Mesenchymal stem cell (in vitro differentiated cells and primary cell): ENCODE results near the gene FTO.
"Not testable (repeated sequence)": the region's sequence is repeated elsewhere in the genome, so short reads cannot be mapped to it uniquely, and the experiment has no call there.

Experiments used
- DNase-seq: peaks from one replicate; pipeline ENCODE4 v3.0.0-alpha.2; 2013
- H2AFZ ChIP-seq: one replicate; pipeline ENCODE4 v1.6.1; 2013; ENCODE audit warnings: low read depth, mild to moderate bottlenecking, control low read depth, inconsistent platforms, low read length, moderate library complexity
- H2AK5ac ChIP-seq: 2 replicates; pipeline ENCODE4 v1.6.1; 2013; ENCODE audit warnings: low read length, moderate library complexity, mild to moderate bottlenecking, inconsistent platforms; ENCODE audit not compliant: severe bottlenecking
- H2BK120ac ChIP-seq: one replicate; pipeline ENCODE4 v1.6.1; 2013; ENCODE audit warnings: low read depth, mild to moderate bottlenecking, inconsistent platforms, low read length, moderate library complexity
- H2BK12ac ChIP-seq, 2 experiments: one replicate each; pipeline ENCODE4 v1.6.1; 2013; ENCODE audit warnings: inconsistent platforms in 2 of 2, low read length in 2 of 2, mild to moderate bottlenecking in 2 of 2, moderate library complexity in 2 of 2, control low read depth in 1 of 2
- H2BK15ac ChIP-seq: one replicate; pipeline ENCODE4 v1.6.1; 2013; ENCODE audit warnings: mild to moderate bottlenecking, low read depth, inconsistent platforms; ENCODE audit not compliant: poor library complexity, severe bottlenecking
- H2BK5ac ChIP-seq: 2 replicates; pipeline ENCODE4 v1.6.1; 2013; ENCODE audit warnings: low read depth, mild to moderate bottlenecking, low read length, control low read depth, inconsistent platforms; ENCODE audit not compliant: poor library complexity, severe bottlenecking
- H3K14ac ChIP-seq, 2 experiments: one replicate each; pipeline ENCODE4 v1.6.1; 2013; ENCODE audit warnings: inconsistent platforms in 2 of 2, low read length in 2 of 2, control low read depth in 1 of 2, mild to moderate bottlenecking in 1 of 2, moderate library complexity in 1 of 2
- H3K18ac ChIP-seq, 2 experiments: one replicate each; pipeline ENCODE4 v1.6.1; 2013; ENCODE audit warnings: inconsistent platforms in 2 of 2, low read length in 2 of 2, control low read depth in 1 of 2, low read depth in 1 of 2, mild to moderate bottlenecking in 1 of 2
- H3K23ac ChIP-seq, 2 experiments: one replicate each; pipeline ENCODE4 v1.6.1; 2013; ENCODE audit warnings: inconsistent platforms in 2 of 2, low read length in 2 of 2, mild to moderate bottlenecking in 2 of 2, moderate library complexity in 2 of 2, control low read depth in 1 of 2
- H3K27ac ChIP-seq: 2 replicates; pipeline ENCODE4 v1.5.1; 2013; ENCODE audit warnings: mild to moderate bottlenecking, moderate library complexity, low read length, control low read depth, inconsistent platforms; ENCODE audit not compliant: poor library complexity, severe bottlenecking
- H3K27me3 ChIP-seq, 2 experiments: 2 replicates each; pipeline versions ENCODE4 v1.6.1 to v1.7.0; 2013; ENCODE audit warnings: low read length in 2 of 2, mild to moderate bottlenecking in 2 of 2, moderate library complexity in 2 of 2, control low read depth in 1 of 2, inconsistent platforms in 1 of 2; ENCODE audit not compliant: control insufficient read depth in 1 of 2, insufficient read depth in 1 of 2
- H3K36me3 ChIP-seq, 2 experiments: 2 replicates each; pipeline versions ENCODE4 v1.6.1 to v1.7.0; 2013; ENCODE audit warnings: low read length in 2 of 2, control low read depth in 1 of 2, inconsistent platforms in 1 of 2, low read depth in 1 of 2, mild to moderate bottlenecking in 1 of 2; ENCODE audit not compliant: insufficient read depth in 2 of 2, control insufficient read depth in 1 of 2
- H3K4ac ChIP-seq, 2 experiments: one replicate each; pipeline ENCODE4 v1.6.1; 2013; ENCODE audit warnings: inconsistent platforms in 2 of 2, low read length in 2 of 2, mild to moderate bottlenecking in 2 of 2, moderate library complexity in 2 of 2, control low read depth in 1 of 2, low read depth in 1 of 2
- H3K4me1 ChIP-seq: 2 replicates; pipeline ENCODE4 v1.6.1; 2013; ENCODE audit warnings: low read depth, low read length, control low read depth; ENCODE audit not compliant: control insufficient read depth, insufficient read depth
- H3K4me2 ChIP-seq: 2 replicates; pipeline ENCODE4 v1.6.1; 2013; ENCODE audit warnings: low read length, mild to moderate bottlenecking, inconsistent platforms; ENCODE audit not compliant: poor library complexity, severe bottlenecking
- H3K4me3 ChIP-seq, 2 experiments: 2 replicates each; pipeline versions ENCODE4 v1.5.1 to v1.7.0; 2013; ENCODE audit warnings: low read length in 2 of 2, mild to moderate bottlenecking in 2 of 2, control low read depth in 1 of 2, low read depth in 1 of 2; ENCODE audit not compliant: insufficient read depth in 1 of 2
- H3K79me1 ChIP-seq: replicated peaks from 2 replicates; pipeline ENCODE4 v1.6.1; 2013; ENCODE audit warnings: mild to moderate bottlenecking, control low read depth, low read length, inconsistent platforms; ENCODE audit not compliant: poor library complexity, severe bottlenecking
- H3K9ac ChIP-seq: 2 replicates; pipeline ENCODE4 v1.7.0; 2013; ENCODE audit warnings: mild to moderate bottlenecking, low read length, moderate library complexity
- H3K9me3 ChIP-seq: 2 replicates; pipeline ENCODE4 v1.7.0; 2013; ENCODE audit warnings: mild to moderate bottlenecking, low read length; ENCODE audit not compliant: control insufficient read depth
- H4K8ac ChIP-seq: one replicate; pipeline ENCODE4 v1.6.1; 2013; ENCODE audit warnings: inconsistent platforms, mild to moderate bottlenecking, low read length, moderate library complexity
- H4K91ac ChIP-seq: one replicate; pipeline ENCODE4 v1.6.1; 2013; ENCODE audit warnings: mild to moderate bottlenecking, low read length, inconsistent platforms
- WGBS: methylation state at CpG from one replicate; pipeline ENCODE4 v1.1.7; 2013; ENCODE audit warnings: mixed read lengths; 5-methylcytosine and 5-hydroxymethylcytosine counted together

FTO gene

DNA sequence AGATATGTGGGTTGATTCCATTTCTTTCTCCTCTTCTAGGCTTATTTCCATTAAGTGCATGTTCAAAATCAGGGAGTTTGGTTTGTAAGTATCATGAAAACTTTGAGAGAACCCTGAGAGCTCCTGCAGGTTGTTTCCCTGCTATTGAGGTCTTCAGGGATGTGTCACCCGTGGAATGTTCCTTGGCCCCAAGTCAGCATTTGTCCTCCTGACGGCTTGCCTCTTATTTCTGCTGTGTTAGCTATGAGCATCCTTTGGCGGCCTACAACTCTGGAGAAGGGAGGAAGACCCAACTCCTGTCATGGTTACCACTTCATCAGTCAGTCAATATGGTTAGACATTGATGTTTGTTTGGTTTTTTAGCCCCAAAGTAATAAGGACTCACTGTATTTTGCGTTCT is 180.8 kb downstream of the FTO start:
- no peaks in the 10 kb centered on the region for H3K9me3 ChIP-seq
- no peak overlapping the region for H3K23ac ChIP-seq
- no peak overlapping the region for H3K27ac ChIP-seq
- H3K4ac ChIP-seq = no peak overlapping the region
- no peak overlapping the region for H3K4me3 ChIP-seq
- H3K36me3 ChIP-seq = peaks cover 12 to 43% of the 10 kb centered on the region in 2 experiments
- no peak overlapping the region for H2BK15ac ChIP-seq
- H2AK5ac ChIP-seq = no peak overlapping the region
- no peak overlapping the region for H3K9ac ChIP-seq
- peaks cover 3% of the 10 kb centered on the region for H3K79me1 ChIP-seq
- no peaks in the 10 kb centered on the region for H3K4me1 ChIP-seq
- DNase-seq = no peak
- H3K27me3 ChIP-seq = no peaks in the 10 kb centered on the region
- H2BK12ac ChIP-seq = no peak overlapping the region
- no peak overlapping the region for H2BK5ac ChIP-seq
- H3K18ac ChIP-seq = no peak overlapping the region
- WGBS = 94% methylated on average over 4 of the region's 4 CpGs
- H4K8ac ChIP-seq = no peak overlapping the region
- H4K91ac ChIP-seq = no peak overlapping the region
- H2AFZ ChIP-seq = no peak overlapping the region
- no peak overlapping the region for H3K14ac ChIP-seq
- H2BK120ac ChIP-seq = no peak overlapping the region
- no peak overlapping the region for H3K4me2 ChIP-seq

DNA sequence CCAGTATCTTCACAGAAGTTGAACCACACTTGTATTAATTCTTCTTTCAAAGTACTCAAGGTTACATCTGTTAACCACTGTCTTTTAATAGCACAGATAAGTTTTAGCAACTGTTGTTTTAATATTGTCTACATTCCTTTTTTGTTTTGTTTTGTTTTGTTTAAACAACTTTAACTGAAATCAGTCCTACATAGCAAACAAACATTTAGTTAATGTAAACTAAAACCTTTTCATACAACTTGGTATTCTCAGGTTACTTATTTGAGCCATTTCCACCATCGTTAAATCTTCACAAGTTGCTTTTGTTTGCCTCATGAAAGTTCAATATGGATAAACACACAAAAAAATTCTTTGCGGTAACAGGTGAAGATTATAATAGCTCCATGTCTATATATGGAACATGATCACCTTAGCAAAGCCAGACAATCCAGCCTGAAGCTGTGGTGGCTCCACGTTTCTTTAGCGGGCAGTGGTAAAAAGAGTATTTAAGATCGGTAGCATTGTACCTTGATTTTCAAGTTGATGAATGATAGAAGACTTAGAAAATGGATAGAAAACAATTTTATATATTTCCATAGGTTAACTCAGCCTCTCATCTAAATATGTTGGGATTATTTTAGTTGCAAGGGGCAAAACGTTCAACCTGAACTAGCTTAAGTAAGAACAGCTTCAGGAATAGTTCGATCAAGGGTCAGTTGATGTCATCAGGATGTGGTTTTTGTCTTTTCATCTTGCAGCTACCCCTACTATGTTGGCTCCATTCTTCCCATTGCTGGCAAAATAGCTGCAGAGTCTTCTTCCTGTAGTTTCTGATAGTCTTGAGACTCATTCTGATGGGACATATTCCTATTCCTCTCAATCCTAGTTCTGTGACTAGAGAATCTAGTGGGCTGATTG is 182.8 kb downstream of the FTO start:
- H3K4me3 ChIP-seq = no peak overlapping the region
- H3K9me3 ChIP-seq = no peaks in the 10 kb centered on the region
- WGBS = 94% methylated on average over 6 of the region's 7 CpGs
- H2BK5ac ChIP-seq = no peak overlapping the region
- no peaks in the 10 kb centered on the region for H3K27me3 ChIP-seq
- H3K27ac ChIP-seq = no peak overlapping the region
- no peak overlapping the region for H3K14ac ChIP-seq
- H4K8ac ChIP-seq = no peak overlapping the region
- H3K9ac ChIP-seq = no peak overlapping the region
- H2AFZ ChIP-seq = no peak overlapping the region
- H3K18ac ChIP-seq = no peak overlapping the region
- H3K4me2 ChIP-seq = no peak overlapping the region
- H3K36me3 ChIP-seq = peaks cover 9 to 29% of the 10 kb centered on the region in 2 experiments
- H4K91ac ChIP-seq = no peak overlapping the region
- H2BK120ac ChIP-seq = no peak overlapping the region
- no peak overlapping the region for H3K23ac ChIP-seq
- H2AK5ac ChIP-seq = no peak overlapping the region
- no peaks in the 10 kb centered on the region for H3K4me1 ChIP-seq
- DNase-seq = no peak
- H3K79me1 ChIP-seq = peaks cover 3% of the 10 kb centered on the region
- no peak overlapping the region for H2BK15ac ChIP-seq
- H2BK12ac ChIP-seq = no peak overlapping the region
- no peak overlapping the region for H3K4ac ChIP-seq

DNA sequence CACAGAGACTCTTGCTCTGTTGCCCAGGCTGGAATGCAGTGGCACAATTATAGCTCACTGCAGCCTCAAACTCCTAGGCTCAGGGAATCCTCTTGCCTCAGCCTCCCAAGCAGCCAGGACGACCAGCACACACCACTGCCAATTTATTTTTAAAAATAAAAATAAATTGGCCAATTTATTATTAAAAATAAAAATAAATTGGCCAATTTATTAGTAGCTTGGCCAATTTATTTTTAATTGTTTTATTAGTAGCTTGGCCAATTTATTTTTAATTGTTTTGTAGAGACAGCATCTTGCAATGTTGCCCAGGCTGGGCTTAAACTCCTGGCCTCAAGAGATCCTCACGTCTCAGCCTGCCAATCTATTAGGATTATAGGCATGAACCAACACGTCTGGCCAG is 184.3 kb downstream of the FTO start:
- 94% methylated on average over 2 of the region's 3 CpGs for WGBS
- Histone ChIP-seq H3K14ac (no peak overlapping the region), H4K91ac (no peak overlapping the region), H3K18ac (no peak overlapping the region), H3K4me1 (no peaks in the 10 kb centered on the region), H3K4me3 (no peak overlapping the region), H3K27ac (no peak overlapping the region), H3K79me1 (peaks cover 4% of the 10 kb centered on the region), H2AK5ac (no peak overlapping the region), H3K9me3 (no peaks in the 10 kb centered on the region), H3K4ac (no peak overlapping the region), H3K23ac (no peak overlapping the region), H2AFZ (no peak overlapping the region), H3K4me2 (no peak overlapping the region), H2BK12ac (no peak overlapping the region), H3K27me3 (no peaks in the 10 kb centered on the region), H2BK120ac (no peak overlapping the region), H3K36me3 (peaks cover 9 to 22% of the 10 kb centered on the region in 2 experiments), H3K9ac (no peak overlapping the region), H2BK15ac (no peak overlapping the region), H2BK5ac (no peak overlapping the region), H4K8ac (no peak overlapping the region)
- no peak for DNase-seq

DNA sequence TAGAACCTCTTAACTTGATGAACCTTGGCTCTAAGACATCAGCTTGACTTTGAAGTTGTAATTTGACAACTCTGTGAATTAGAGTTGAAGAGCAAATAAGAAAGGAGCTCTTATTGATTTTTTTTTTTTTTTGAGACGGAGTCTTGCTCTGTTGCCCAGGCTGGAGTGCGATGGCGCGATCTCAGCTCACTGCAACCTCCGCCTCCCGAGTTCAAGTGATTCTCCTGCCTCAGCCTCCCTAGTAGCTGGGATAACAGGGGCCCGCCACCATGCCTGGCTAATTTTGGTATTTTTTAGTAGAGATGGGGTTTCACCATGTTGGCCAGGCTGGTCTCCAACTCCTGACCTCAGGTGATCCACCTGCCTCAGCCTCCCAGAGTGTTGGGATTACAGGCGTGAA is 186.9 kb downstream of the FTO start:
- H2BK12ac ChIP-seq, H2BK15ac ChIP-seq, H3K23ac ChIP-seq, H2BK120ac ChIP-seq, H2BK5ac ChIP-seq, H3K4ac ChIP-seq, H3K9ac ChIP-seq, DNase-seq, H3K9me3 ChIP-seq, H3K4me2 ChIP-seq, H3K27ac ChIP-seq, H3K79me1 ChIP-seq, H4K8ac ChIP-seq, H3K4me1 ChIP-seq, H3K18ac ChIP-seq, H3K14ac ChIP-seq, H4K91ac ChIP-seq, H3K4me3 ChIP-seq, H3K27me3 ChIP-seq, H2AFZ ChIP-seq, H2AK5ac ChIP-seq: not testable (repeated sequence)
- WGBS = 97% methylated on average over 7 of the region's 8 CpGs
- H3K36me3 ChIP-seq = peaks cover 7 to 16% of the 10 kb centered on the region in 2 experiments
